Measurements from ENCODE around the gene UBTD1. TPM values are rescaled to one million over a fixed set of nuclear protein-coding genes. Genes with fewer than 3 reads are reported as not detected.
A peak's percentile ranks its signal among the peaks of the same experiment; 100 is the strongest.
"Not testable (repeated sequence)": the region's sequence is repeated elsewhere in the genome, so short reads cannot be mapped to it uniquely, and the experiment has no call there.

UBTD1 gene
- total and polyA plus RNA-seq, 7 experiments from 2014 or later: 0.94 to 4.2 (median 2.1) TPM

GRCh38 chr10:97464226-97464625 lies 34.5 kb upstream of the UBTD1 start:
- CTCF ChIA-PET: interaction anchor here (0.7 to 7.3 kb wide), 5 partner anchors 10 to 260 kb away, joined by 3 to 64 read pairs (median 5); no protein-coding TSS in a partner anchor
- H3K27ac Mint-ChIP-seq: peak overlapping the region in 6 of 9 donors; percentile 24 to 67 (median 49)
- peaks cover 0 to 3% (median 0%) of the 10 kb centered on the region in 7 donors for H3K4me1 Mint-ChIP-seq
- peaks cover 23 to 99% (median 31%) of the 10 kb centered on the region in 3 experiments for H3K36me3 ChIP-seq (ENCODE audit: control insufficient read depth in 2 of 3, insufficient read depth in 3 of 3, low read length in 3 of 3)
- H3K27me3 ChIP-seq (ENCODE audit: control insufficient read depth in 2 of 2, insufficient read depth in 2 of 2, low read length in 2 of 2): no peaks in the 10 kb centered on the region
- intact Hi-C loops (cut with micrococcal nuclease): loop anchor here in 1 of 2 donors (5.0 kb wide), 1 partner anchor 33 kb away; the partner anchor contains the start of genes MMS19 and UBTD1
- no peaks in the 10 kb centered on the region for H3K4me1 ChIP-seq (ENCODE audit: control insufficient read depth in 2 of 2, insufficient read depth in 2 of 2, low read length in 2 of 2)
- H3K27me3 Mint-ChIP-seq: no peaks in the 10 kb centered on the region
- no peak for ATAC-seq
- no peak overlapping the region for H3K4me3 Mint-ChIP-seq
- peaks cover 10 to 29% (median 20%) of the 10 kb centered on the region in 5 donors for H3K36me3 Mint-ChIP-seq
- POLR2A ChIA-PET: no interaction called here
- no peak for DNase-seq
- no peaks in the 10 kb centered on the region for H3K9me3 ChIP-seq (ENCODE audit: control insufficient read depth in 2 of 3, low read length in 3 of 3)
- H3K4me3 ChIP-seq (ENCODE audit: low read length): no peak overlapping the region
- no peaks in the 10 kb centered on the region for H3K9me3 Mint-ChIP-seq
- no peak overlapping the region for H3K27ac ChIP-seq (ENCODE audit: low read depth, low read length)

- Histone ChIP-seq H3K4me1 (ENCODE audit: control insufficient read depth in 2 of 2, insufficient read depth in 2 of 2, low read length in 2 of 2) (no peaks in the 10 kb centered on the region), H3K4me3 (ENCODE audit: low read length) (no peak overlapping the region), H3K9me3 (ENCODE audit: control insufficient read depth in 2 of 3, low read length in 3 of 3) (no peaks in the 10 kb centered on the region), H3K27me3 (ENCODE audit: control insufficient read depth in 2 of 2, insufficient read depth in 2 of 2, low read length in 2 of 2) (no peaks in the 10 kb centered on the region), H3K36me3 (ENCODE audit: control insufficient read depth in 2 of 3, insufficient read depth in 3 of 3, low read length in 3 of 3) (peaks cover 20 to 98% (median 44%) of the 10 kb centered on the region in 3 experiments), H3K27ac (ENCODE audit: low read depth, low read length) (peak overlapping the region; percentile 1)
- H3K9me3 Mint-ChIP-seq: no peaks in the 10 kb centered on the region
- intact Hi-C loops (cut with micrococcal nuclease): no loop called here
- H3K36me3 Mint-ChIP-seq: peaks cover 5 to 24% (median 15%) of the 10 kb centered on the region in 5 donors
- CTCF ChIA-PET: interaction anchor here (0.6 to 7.3 kb wide), 4 partner anchors 29 to 88 kb away, joined by 3 to 64 read pairs (median 4); no protein-coding TSS in a partner anchor
- H3K27me3 Mint-ChIP-seq: no peaks in the 10 kb centered on the region
- H3K4me3 Mint-ChIP-seq: no peak overlapping the region
- peaks cover 0 to 3% (median 0%) of the 10 kb centered on the region in 7 donors for H3K4me1 Mint-ChIP-seq
- H3K27ac Mint-ChIP-seq: peak overlapping the region in 3 of 9 donors; percentile 13 to 77 (median 17)
- no peak for DNase-seq
- ATAC-seq: no peak
- POLR2A ChIA-PET: interaction anchor here (0.6 to 1.1 kb wide), 2 partner anchors 12 to 52 kb away, joined by 3 read pairs; no protein-coding TSS in a partner anchor
These were observed 32.7 kb upstream of the UBTD1 start for GRCh38 chr10:97465982-97466381.

GRCh38 chr10:97466755-97467154 lies 32.0 kb upstream of the UBTD1 start:
- H3K36me3 ChIP-seq (ENCODE audit: control insufficient read depth in 2 of 3, insufficient read depth in 3 of 3, low read length in 3 of 3): peaks cover 14 to 94% (median 44%) of the 10 kb centered on the region in 3 experiments
- Mint-ChIP-seq H3K36me3 (peaks cover 5 to 19% (median 15%) of the 10 kb centered on the region in 5 donors), H3K27ac (peak overlapping the region in 3 of 9 donors; percentile 5 to 77 (median 13)), H3K4me3 (no peak overlapping the region), H3K9me3 (no peaks in the 10 kb centered on the region), H3K4me1 (peaks cover 0 to 3% (median 0%) of the 10 kb centered on the region in 7 donors), H3K27me3 (no peaks in the 10 kb centered on the region)
- no peaks in the 10 kb centered on the region for H3K27me3 ChIP-seq (ENCODE audit: control insufficient read depth in 2 of 2, insufficient read depth in 2 of 2, low read length in 2 of 2)
- H3K27ac ChIP-seq (ENCODE audit: low read depth, low read length): no peak overlapping the region
- CTCF ChIA-PET: interaction anchor here (0.6 to 7.3 kb wide), 4 partner anchors 10 to 87 kb away, joined by 3 to 64 read pairs (median 4); no protein-coding TSS in a partner anchor
- H3K4me1 ChIP-seq (ENCODE audit: control insufficient read depth in 2 of 2, insufficient read depth in 2 of 2, low read length in 2 of 2): no peaks in the 10 kb centered on the region
- DNase-seq (no peak), ATAC-seq (no peak)
- intact Hi-C loops (cut with micrococcal nuclease): no loop called here
- POLR2A ChIA-PET: interaction anchor here (1.1 kb wide), 1 partner anchor 12 kb away, joined by 3 read pairs; no protein-coding TSS in a partner anchor
- no peak overlapping the region for H3K4me3 ChIP-seq (ENCODE audit: low read length)
- H3K9me3 ChIP-seq (ENCODE audit: control insufficient read depth in 2 of 3, low read length in 3 of 3): no peaks in the 10 kb centered on the region

GRCh38 chr10:97468162-97468561 lies 30.6 kb upstream of the UBTD1 start:
- Mint-ChIP-seq H3K27me3 (no peaks in the 10 kb centered on the region), H3K27ac (peak overlapping the region in 3 of 9 donors; percentile 21 to 36 (median 28)), H3K4me3 (no peak overlapping the region), H3K36me3 (peaks cover 8 to 18% (median 14%) of the 10 kb centered on the region in 5 donors), H3K9me3 (no peaks in the 10 kb centered on the region), H3K4me1 (peaks cover 0 to 3% (median 0%) of the 10 kb centered on the region in 7 donors)
- Histone ChIP-seq H3K4me1 (ENCODE audit: control insufficient read depth in 2 of 2, insufficient read depth in 2 of 2, low read length in 2 of 2) (no peaks in the 10 kb centered on the region), H3K9me3 (ENCODE audit: control insufficient read depth in 2 of 3, low read length in 3 of 3) (no peaks in the 10 kb centered on the region), H3K27ac (ENCODE audit: low read depth, low read length) (no peak overlapping the region), H3K27me3 (ENCODE audit: control insufficient read depth in 2 of 2, insufficient read depth in 2 of 2, low read length in 2 of 2) (no peaks in the 10 kb centered on the region), H3K4me3 (ENCODE audit: low read length) (no peak overlapping the region), H3K36me3 (ENCODE audit: control insufficient read depth in 2 of 3, insufficient read depth in 3 of 3, low read length in 3 of 3) (peaks cover 8 to 89% (median 45%) of the 10 kb centered on the region in 3 experiments)
- intact Hi-C loops (cut with micrococcal nuclease): loop anchor here in 1 of 2 donors (2.0 kb wide), 1 partner anchor 21 kb away; no protein-coding TSS in a partner anchor
- DNase-seq (no peak), ATAC-seq (no peak)
- POLR2A ChIA-PET: no interaction called here
- CTCF ChIA-PET: interaction anchor here (1.6 to 7.3 kb wide), 2 partner anchors 11 to 86 kb away, joined by 4 to 64 read pairs; no protein-coding TSS in a partner anchor

- H3K4me3 Mint-ChIP-seq; H3K4me3 ChIP-seq (ENCODE audit: low read length); ATAC-seq; CTCF ChIA-PET; H3K9me3 ChIP-seq (ENCODE audit: control insufficient read depth in 2 of 3, low read length in 3 of 3); H3K27me3 Mint-ChIP-seq; H3K9me3 Mint-ChIP-seq; H3K4me1 ChIP-seq (ENCODE audit: control insufficient read depth in 2 of 2, insufficient read depth in 2 of 2, low read length in 2 of 2); H3K4me1 Mint-ChIP-seq; H3K27me3 ChIP-seq (ENCODE audit: control insufficient read depth in 2 of 2, insufficient read depth in 2 of 2, low read length in 2 of 2); H3K27ac ChIP-seq (ENCODE audit: low read depth, low read length); DNase-seq; POLR2A ChIA-PET: not testable (repeated sequence)
- Mint-ChIP-seq H3K27ac (peak overlapping the region in 1 of 9 donors; percentile 17), H3K36me3 (peaks cover 9 to 20% (median 12%) of the 10 kb centered on the region in 5 donors)
- H3K36me3 ChIP-seq (ENCODE audit: control insufficient read depth in 2 of 3, insufficient read depth in 3 of 3, low read length in 3 of 3): peaks cover 11 to 89% (median 51%) of the 10 kb centered on the region in 3 experiments
- intact Hi-C loops (cut with micrococcal nuclease): loop anchor here in 1 of 2 donors (2.0 kb wide), 1 partner anchor 20 kb away; no protein-coding TSS in a partner anchor
These were observed 29.9 kb upstream of the UBTD1 start for GRCh38 chr10:97468781-97469180.

GRCh38 chr10:97474918-97475317 lies 23.8 kb upstream of the UBTD1 start:
- H3K27me3 ChIP-seq (ENCODE audit: control insufficient read depth in 2 of 2, insufficient read depth in 2 of 2, low read length in 2 of 2): no peaks in the 10 kb centered on the region
- peaks cover 0 to 8% (median 0%) of the 10 kb centered on the region in 7 donors for H3K4me1 Mint-ChIP-seq
- no peak overlapping the region for H3K4me3 Mint-ChIP-seq
- H3K27me3 Mint-ChIP-seq: no peaks in the 10 kb centered on the region
- H3K27ac ChIP-seq (ENCODE audit: low read depth, low read length): no peak overlapping the region
- DNase-seq: no peak
- CTCF ChIA-PET: interaction anchor here (2.0 kb wide), 1 partner anchor 11 kb away, joined by 6 read pairs; no protein-coding TSS in a partner anchor
- ATAC-seq: no peak
- peak overlapping the region in 2 of 9 donors; percentile 23 to 51 for H3K27ac Mint-ChIP-seq
- H3K36me3 ChIP-seq (ENCODE audit: control insufficient read depth in 2 of 3, insufficient read depth in 3 of 3, low read length in 3 of 3): peaks cover 15 to 87% (median 40%) of the 10 kb centered on the region in 3 experiments
- H3K4me1 ChIP-seq (ENCODE audit: control insufficient read depth in 2 of 2, insufficient read depth in 2 of 2, low read length in 2 of 2): no peaks in the 10 kb centered on the region
- intact Hi-C loops (cut with micrococcal nuclease): no loop called here
- no peaks in the 10 kb centered on the region for H3K9me3 ChIP-seq (ENCODE audit: control insufficient read depth in 2 of 3, low read length in 3 of 3)
- peaks cover 11 to 61% (median 39%) of the 10 kb centered on the region in 5 donors for H3K36me3 Mint-ChIP-seq
- no peak overlapping the region for H3K4me3 ChIP-seq (ENCODE audit: low read length)
- peaks cover 0 to 5% (median 0%) of the 10 kb centered on the region in 11 donors for H3K9me3 Mint-ChIP-seq
- POLR2A ChIA-PET: interaction anchor here (1.4 kb wide), 1 partner anchor 149 kb away, joined by 3 read pairs; no protein-coding TSS in a partner anchor
